ENCODE data around the gene ZKSCAN3.

GRCh38 chr6:28330041-28330440 is 19.7 kb upstream of the ZKSCAN3 start:
- no peak for TF ChIP-seq EZH2 (IDR thresholded peaks at IDR 0.05; ENCODE audit: low read length)
- TF ChIP-seq CTCF (optimal IDR thresholded peaks at IDR 0.05 in 1 of 3, IDR thresholded peaks at IDR 0.05 in 1 of 3, conservative IDR thresholded peaks at IDR 0.05 in 1 of 3; ENCODE audit: extremely low read depth in 1 of 3, insufficient read depth in 2 of 3, low read length in 3 of 3), result no peak

All from keratinocyte (primary cell).